GM19023 (cell line): ENCODE data around the gene ODAD4.
"Not testable (repeated sequence)": the region's sequence is repeated elsewhere in the genome, so short reads cannot be mapped to it uniquely, and the experiment has no call there.

ENCODE experiments used
- ATAC-seq: cut with Tn5 transposase; IDR thresholded peaks from one replicate; pipeline ENCODE4 v1.9.1; 2021; ENCODE audit warnings: mild to moderate bottlenecking, moderate library complexity; ENCODE audit not compliant: unreplicated experiment

The ODAD4 gene

DNA sequence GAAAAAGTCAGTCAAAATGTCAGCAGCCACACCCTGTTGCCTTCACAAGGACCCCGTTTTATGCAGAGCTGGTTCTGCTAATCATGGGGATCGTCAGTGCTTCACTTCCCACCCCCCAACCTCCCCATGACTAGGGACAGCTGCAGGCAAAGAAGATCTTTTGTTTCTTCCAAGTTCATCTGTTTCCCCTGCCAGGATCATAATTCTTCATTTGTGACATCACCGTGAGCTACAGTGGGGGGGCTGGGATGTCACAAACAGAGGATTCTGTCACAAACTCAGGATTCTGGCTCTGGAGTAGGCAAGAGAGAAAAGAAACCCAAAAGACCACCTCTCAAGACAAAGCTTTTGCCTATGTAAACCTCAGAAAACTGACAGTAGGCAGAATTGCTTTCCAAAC, 62.2 kb downstream of the ODAD4 start:
- no peak for ATAC-seq

DNA sequence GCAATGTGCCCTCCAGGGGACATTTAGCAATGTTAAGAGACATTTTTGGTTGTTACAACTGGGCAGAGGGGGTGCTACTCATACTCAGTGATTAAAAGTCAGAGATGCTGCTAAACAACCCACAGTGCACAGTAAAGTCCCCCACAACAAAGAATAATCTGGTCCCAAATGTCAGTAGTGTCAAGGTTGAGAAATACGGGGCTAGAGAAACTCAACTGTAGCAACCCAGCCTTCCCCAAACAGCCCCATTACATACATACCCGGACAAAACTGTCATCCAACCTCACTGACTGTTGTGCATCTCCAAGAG, 66.4 kb downstream of the ODAD4 start:
- ATAC-seq: no peak

DNA sequence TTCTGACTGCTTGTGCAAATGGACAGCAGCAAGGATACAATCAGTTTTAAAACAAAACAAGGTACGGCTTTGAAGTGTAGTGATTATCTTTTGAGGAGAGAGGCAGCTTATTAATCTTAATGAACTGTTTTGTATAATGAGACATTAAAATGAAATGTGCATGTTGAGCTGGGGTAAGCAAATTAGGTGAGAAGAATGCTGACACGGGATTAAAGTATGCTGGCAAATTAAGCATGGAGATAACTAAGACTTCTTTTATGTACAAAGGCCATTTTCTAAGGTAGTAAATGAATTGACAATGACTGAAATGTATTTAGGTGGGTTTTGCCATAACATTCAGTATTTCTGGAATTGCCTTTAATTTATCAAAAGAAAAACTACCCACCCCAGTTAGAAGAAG, 68.1 kb downstream of the ODAD4 start:
- ATAC-seq: no peak

DNA sequence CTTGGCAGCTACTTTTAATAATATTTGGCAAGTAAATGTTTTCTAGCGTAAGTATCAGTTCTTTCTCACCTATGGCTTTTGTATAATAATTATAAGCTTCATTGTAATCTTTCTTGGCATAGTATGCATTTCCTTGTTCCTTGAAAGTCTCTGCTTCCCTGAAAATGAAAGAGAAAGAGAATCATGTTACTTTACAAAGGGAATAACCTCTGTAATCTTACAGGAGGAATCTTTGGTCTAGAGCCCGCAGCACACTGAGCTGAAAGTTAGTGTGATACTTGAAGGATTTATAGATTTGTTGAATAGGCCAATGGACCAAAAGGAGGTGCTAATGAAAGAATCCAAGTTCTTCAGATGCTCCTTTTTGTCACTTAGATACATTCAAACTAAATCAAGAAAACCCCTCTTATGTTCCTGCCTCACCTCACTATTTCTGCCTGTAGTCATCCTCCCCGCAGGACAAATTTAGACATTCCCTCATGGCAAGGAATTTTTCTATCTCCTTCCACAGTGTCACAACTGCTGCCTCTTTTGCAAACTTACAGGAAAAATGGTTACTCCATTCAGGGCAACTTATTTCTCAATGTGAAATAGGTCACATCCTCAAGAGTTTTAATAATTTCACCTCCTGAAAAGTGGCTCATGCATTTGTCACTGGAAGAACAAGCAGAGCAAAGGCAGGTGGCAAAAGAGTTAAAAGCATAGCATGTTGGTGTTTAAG, 70.2 kb downstream of the ODAD4 start:
- no peak for ATAC-seq

DNA sequence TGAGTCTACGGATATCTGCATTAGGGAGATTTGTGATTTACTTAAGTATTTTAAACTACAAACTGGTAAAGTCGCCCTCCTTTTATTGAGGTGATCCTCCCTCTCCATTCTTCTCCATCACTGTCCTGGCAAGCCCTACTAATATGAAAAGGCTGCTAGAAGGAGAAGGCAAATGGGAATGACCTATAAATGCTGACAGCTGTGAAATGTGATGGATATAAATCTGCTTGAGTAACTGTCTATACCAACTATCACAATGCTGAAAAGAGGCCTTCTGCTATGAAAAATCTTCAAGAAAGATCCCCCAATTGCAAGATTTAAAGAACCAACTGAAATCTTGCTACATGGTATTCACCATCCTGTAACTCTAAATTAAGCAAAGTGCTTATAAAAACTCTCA, 71.3 kb downstream of the ODAD4 start:
- ATAC-seq: no peak

DNA sequence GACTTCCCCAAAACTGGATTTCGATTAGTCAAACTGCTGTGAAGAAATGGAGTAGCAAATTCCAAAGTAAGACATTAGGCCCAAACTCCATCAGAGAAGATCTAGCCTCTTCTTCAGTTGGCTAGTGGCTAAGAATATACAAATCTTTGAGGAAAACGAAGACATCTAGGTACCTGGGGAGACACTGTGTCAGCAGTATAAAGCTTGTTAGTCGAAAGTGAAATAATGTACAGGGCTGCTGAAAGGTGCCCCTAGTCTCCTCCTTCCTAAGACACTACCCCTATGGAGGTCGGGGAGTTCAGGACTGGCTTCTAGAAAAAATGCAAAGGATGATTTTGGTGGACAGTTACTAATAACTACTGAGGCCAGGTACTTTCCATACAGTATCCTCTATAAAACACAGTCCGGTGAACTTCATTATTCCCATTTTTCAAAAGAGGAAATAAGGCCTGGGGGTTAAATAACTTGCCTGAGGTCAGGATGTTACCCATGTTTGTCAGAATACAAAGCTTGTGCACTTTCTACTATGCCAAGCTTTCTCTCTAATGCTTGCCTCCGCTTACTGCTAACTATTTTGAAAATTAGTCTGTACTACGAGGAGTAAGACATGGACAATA, 71.9 kb downstream of the ODAD4 start:
- ATAC-seq: no peak

DNA sequence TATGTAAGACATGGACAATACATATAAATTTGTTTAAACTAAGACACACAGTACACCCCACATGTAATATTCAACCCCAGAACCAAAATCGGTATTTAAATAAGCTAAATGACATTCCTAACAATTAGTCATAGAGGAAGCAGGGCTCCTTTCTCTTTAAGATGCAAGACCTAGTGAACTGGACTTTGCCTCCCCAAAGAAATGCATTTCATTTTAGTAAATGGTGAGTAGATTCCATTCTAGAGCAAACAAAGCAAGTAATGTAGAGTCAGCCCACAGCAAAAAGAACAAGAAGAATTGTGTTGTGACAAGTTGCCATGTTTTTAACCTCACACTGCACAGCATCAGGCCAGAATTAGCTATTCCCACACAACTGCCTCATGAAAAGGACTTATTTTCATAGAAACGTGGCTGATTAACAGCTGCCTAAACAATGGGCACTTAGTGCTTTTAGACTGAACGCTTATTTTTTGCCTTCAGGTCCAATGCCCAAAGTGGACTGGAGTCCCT, 72.4 kb downstream of the ODAD4 start:
- ATAC-seq: no peak

DNA sequence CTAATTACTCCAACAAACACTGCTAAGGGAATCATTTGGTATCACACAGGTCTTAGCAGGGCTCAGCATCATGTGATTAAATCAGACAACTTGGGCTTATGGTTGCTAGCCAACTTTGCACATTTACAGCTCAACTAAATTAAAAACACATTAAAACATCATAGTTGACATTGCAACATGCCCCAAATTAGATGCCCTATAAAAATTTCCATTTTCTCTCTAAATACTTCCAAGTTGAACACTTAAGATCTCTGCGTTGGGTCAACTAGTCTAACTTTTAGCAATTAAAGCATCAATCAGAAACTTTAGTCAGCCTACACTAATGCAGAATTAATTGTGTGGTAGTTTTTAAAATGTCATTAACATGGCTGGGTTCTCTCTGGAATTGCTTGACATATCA, 74.7 kb downstream of the ODAD4 start:
- no peak for ATAC-seq

DNA sequence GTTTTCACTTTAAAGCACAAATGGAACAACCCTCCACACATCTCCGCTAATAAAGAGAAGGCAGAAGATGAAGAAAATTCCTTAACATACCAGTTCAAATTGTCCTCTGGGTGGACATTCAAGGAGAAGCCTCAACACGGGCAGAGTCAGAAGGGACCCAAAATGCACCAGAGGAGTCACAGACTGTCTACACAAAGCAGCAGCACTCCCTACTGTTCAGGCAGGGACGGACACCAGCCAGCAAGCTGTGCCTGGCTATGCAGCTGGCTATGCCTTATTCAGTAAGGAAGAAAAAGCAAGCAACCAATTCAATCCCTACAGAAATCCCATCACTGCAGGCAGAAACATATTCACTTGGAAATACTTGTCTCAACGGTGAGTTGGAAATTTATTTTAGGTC, 78.8 kb downstream of the ODAD4 start:
- no peak for ATAC-seq

DNA sequence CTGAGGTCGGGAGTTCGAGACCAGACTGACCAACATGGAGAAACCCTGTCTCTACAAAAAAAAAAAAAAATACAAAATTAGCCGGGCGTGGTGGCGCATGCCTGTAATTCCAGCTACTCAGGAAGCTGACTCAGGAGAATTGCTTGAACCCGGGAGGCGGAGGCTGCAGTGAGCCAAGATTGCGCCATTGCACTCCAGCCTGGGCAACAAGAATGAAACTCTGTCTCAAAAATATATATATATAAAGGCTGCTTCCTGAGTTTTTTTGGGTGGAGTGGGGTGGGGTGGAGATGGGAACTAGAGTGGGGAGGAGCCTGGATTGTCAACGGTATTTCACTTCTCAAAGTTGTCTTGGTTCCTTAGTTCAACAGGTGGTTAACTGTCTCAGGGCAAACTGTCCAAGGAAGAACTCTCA, 79.9 kb downstream of the ODAD4 start:
- not testable (repeated sequence) for ATAC-seq

DNA sequence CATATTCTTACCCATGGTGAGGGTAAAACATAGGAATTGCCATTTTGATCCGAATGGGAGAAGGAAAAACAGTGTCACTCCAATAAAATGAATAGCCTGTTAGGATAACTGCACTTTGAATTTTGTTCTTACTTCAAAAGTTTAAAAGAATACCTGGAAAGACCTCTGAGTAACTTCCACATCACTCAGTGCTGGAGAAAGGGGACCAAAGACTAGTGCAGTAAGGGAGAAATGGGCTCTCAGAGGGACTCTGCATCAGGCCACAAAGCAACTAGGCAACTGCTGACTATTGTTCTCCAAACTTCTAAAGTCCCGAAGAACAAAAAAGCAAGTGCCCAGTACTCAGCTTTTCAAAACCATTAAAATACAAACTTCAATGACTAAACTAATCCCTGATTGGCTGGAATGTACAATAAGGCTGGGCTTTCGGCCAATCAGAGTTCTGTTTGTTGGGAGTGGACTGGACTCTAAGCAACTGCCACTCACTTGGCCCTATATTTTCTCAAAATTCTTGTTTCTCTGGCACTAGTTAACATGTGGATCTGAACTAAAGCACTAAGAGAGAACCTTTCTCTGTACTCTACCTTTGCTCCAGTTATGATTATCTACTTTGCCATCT, 80.6 kb downstream of the ODAD4 start:
- no peak for ATAC-seq

DNA sequence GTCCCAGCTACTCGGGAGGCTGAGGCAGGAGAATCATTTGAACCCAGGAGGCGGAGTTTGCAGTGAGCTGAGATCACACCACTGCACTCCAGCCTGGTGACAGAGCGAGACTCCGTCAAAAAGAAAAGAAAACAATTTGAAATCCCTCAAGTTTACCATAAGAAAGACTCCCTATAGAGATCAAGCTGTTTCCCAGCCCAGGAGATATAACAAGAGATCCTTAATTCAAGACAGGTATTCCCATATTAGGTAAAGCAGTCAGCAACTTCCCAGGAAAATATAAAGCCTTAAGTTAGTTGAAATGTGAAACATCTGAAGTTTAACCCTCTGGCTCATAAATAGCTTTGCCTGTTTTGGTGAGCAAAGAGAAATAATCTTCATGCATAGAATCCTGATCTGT, 81.9 kb downstream of the ODAD4 start:
- not testable (repeated sequence) for ATAC-seq

DNA sequence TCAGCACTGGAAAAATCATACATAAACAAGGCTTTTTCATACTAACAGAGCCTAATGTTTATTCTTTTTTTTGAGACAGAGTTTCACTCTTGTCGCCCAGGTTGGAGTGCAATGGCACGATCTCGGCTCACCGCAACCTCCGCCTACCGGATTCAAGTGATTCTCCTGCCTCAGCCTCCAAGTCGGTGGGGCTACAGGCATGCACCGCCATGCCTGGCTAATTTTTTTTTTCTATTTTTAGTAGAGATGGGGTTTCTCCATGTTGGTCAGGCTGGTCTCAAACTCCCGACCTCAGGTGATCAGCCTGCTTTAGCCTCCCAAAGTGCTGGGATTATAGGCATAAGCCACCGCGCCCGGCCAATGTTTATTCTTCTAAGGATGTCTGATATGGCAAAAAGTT, 83.3 kb downstream of the ODAD4 start:
- not testable (repeated sequence) for ATAC-seq
